GM21390 (cell line): Measurements from ENCODE around the gene KMT2B.

Source experiments
- ATAC-seq: cut with Tn5 transposase; IDR thresholded peaks from one replicate; pipeline ENCODE4 v1.9.1; 2021; ENCODE audit not compliant: unreplicated experiment

Gene KMT2B

DNA sequence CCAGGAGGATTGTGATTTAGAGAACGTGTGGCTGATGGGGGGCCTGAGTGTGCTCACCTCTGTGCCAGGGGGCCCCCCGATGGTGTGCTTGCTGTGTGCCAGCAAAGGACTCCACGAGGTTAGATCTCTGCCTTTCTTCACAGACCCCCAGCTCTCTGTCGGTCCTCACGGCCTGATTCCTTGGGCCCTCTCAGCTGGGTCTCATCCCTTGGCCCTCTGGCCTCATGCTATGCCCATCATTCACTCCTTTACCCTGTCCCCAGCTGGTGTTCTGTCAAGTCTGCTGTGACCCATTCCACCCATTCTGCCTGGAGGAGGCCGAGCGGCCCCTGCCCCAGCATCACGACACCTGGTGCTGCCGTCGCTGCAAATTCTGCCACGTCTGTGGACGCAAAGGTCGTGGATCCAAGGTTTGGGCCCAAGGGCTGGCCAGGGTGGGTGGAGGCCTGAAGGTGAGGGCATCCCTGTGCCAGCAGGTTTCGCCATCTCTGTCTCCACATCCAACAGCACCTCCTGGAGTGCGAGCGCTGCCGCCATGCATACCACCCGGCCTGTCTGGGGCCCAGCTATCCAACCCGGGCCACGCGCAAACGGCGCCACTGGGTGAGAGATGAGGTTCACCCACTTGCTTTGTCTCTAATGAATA lies 7.5 kb downstream of the KMT2B start:
- no peak for ATAC-seq

DNA sequence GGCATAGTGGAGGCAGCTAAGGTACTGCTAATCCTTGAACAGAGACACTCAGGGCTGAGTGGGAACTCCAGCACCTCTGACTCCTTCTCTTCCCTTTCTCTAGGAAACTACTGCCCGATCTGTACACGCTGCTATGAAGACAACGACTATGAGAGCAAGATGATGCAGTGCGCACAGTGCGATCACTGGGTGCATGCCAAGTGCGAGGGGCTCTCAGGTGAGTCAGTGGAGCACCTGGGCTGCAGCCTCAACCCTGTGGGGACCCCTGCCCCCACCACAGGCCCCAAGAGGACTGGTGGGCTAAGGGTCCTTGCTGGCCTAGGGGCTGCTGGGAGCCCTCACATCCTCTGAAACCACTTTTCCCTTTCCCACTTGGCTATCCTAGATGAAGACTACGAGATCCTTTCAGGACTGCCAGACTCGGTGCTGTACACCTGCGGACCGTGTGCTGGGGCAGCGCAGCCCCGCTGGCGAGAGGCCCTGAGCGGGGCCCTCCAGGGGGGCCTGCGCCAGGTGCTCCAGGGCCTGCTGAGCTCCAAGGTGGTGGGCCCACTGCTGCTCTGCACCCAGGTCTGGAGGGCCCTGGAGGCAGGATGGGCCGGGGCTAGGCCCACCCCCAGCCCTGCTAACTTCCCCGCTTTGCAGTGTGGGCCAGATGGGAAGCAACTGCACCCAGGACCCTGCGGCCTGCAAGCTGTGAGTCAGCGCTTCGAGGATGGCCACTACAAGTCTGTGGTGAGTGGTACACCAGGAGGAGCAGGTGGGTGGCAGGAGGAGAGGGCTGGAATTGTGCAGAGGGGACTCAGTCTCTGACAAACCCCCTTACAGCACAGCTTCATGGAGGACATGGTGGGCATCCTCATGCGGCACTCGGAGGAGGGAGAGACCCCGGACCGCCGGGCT lies 9.5 kb downstream of the KMT2B start:
- ATAC-seq, result no peak

DNA sequence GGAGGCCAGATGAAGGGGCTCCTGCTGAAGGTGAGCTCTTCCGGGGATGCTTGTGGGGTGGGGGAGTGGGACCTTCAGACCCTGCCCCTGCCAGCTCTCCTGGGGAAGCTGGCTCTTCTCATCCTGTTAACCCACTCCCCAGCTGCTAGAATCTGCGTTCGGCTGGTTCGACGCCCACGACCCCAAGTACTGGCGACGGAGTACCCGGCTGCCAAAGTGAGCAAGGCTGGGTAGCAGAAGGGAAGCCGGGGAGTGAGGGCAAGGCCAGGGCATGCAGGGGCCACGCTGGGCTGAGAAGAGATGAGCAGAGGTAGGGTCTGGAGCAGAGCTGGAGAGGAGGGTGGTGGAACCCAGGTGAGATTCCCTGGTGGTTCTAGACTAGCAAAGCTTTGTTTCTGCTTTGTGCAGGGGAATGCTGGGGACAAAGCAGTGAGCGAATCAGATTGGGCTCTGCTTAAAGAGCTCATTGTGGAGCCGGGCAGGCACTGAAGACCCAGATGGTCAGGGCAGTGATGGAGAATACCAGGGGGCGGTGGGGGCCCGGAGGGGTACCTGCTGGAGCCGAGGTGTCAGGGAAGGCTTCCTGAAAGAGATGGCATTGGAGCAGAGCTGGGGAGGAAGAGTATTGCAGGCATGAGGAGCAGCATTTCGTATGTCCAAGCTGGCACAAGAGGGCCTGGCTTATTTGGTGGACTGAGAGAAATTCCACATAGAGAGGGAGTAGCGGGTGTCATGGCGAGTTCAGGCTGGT lies 10.3 kb downstream of the KMT2B start:
- ATAC-seq, result no peak

DNA sequence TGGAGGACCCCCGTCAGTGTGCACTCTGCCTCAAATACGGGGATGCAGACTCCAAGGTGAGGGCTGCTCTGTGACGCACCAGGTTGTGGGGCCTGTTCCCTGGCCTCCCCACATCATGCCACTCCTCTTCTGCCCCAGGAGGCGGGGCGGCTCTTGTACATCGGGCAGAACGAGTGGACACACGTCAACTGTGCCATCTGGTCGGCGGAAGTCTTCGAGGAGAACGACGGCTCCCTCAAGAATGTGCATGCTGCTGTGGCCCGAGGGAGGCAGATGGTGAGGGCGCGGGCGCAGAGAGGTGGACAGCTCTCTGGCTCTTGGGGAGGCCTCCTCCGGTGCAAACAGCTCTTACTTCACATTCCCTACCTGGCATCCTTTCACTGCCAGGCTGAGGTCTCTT lies 11.2 kb downstream of the KMT2B start:
- ATAC-seq, result no peak

DNA sequence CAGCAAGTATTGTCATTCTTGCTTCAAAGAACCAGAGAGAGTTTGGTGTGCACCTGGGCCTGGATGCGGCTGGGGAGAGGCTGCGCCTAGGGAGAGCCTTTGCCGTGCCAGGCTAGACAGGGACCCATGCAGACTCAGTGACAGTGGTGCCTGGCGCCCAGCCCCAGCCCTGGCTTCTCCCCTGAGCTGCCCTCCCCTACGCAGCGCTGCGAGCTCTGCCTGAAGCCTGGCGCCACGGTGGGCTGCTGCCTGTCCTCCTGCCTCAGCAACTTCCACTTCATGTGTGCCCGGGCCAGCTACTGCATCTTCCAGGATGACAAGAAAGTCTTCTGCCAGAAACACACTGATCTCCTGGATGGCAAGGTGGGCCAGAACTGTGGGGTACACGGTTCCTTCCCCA lies 12.0 kb downstream of the KMT2B start:
- no peak for ATAC-seq

DNA sequence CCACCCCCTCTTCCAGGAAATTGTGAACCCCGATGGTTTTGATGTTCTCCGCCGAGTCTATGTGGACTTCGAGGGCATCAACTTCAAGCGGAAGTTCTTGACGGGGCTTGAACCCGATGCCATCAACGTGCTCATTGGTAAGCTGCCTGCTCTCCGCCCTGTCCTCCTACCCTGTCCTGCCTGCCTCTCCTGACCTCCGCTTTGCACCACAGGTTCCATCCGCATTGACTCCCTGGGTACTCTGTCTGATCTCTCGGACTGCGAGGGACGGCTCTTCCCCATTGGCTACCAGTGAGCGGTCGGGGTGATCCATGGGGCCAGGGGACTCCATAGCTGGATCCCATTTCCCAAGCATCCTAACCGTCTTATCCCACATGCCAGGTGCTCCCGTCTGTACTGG lies 12.5 kb downstream of the KMT2B start:
- ATAC-seq, result no peak

DNA sequence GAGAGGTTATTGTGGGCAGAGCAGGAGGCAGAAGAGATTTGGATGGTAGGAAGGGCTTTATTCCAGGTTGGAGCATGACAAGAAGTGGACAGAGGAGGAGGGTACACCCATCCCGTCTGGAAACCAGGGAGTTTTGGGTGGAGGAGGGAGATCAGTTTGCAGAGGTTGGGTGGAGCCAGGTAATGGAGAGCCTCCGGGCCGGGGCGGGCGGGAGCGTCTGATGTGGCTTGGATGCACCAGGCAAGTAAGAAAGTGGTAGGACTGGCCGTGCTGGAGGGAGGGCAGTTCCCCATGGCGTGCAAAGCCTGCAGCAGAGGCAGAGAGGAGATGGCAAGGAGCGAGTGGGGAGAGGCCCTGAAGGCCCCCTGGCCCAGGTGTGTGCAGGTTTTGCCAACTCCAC lies 13.6 kb downstream of the KMT2B start:
- ATAC-seq, result no peak

DNA sequence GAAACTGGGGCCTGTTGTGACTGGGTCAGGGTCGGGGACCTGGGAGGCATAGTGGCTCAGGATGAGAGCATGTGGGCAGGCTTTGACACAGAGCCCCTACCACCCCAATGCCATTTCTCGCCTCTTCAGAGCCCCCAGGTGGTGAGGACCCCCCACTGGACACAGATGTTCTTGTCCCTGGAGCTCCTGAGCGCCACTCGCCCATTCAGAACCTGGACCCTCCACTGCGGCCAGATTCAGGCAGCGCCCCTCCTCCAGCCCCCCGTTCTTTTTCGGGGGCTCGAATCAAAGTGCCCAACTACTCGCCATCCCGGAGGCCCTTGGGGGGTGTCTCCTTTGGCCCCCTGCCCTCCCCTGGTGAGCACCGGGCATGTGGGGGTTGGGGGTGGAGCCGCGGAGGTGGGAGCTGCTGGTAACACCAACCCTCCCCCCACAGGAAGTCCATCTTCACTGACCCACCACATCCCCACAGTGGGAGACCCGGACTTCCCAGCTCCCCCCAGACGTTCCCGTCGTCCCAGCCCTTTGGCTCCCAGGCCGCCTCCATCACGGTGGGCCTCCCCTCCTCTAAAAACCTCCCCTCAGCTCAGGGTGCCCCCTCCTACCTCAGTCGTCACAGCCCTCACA lies 14.1 kb downstream of the KMT2B start:
- ATAC-seq, result no peak

DNA sequence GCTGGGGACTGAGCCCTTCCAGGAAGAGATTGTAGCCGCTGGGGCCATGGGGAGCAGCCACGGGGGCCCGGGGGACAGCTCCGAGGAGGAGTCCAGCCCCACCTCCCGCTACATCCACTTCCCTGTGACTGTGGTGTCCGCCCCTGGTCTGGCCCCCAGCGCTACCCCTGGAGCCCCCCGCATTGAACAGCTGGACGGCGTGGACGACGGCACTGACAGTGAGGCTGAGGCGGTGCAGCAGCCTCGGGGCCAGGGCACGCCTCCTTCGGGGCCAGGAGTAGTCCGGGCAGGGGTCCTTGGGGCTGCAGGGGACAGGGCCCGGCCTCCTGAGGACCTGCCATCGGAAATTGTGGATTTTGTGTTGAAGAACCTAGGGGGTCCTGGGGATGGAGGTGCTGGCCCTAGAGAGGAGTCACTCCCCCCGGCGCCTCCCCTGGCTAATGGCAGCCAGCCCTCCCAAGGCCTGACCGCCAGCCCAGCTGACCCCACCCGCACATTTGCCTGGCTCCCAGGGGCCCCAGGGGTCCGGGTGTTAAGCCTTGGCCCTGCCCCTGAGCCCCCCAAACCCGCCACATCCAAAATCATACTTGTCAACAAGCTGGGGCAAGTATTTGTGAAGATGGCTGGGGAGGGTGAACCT lies 14.9 kb downstream of the KMT2B start:
- no peak for ATAC-seq

DNA sequence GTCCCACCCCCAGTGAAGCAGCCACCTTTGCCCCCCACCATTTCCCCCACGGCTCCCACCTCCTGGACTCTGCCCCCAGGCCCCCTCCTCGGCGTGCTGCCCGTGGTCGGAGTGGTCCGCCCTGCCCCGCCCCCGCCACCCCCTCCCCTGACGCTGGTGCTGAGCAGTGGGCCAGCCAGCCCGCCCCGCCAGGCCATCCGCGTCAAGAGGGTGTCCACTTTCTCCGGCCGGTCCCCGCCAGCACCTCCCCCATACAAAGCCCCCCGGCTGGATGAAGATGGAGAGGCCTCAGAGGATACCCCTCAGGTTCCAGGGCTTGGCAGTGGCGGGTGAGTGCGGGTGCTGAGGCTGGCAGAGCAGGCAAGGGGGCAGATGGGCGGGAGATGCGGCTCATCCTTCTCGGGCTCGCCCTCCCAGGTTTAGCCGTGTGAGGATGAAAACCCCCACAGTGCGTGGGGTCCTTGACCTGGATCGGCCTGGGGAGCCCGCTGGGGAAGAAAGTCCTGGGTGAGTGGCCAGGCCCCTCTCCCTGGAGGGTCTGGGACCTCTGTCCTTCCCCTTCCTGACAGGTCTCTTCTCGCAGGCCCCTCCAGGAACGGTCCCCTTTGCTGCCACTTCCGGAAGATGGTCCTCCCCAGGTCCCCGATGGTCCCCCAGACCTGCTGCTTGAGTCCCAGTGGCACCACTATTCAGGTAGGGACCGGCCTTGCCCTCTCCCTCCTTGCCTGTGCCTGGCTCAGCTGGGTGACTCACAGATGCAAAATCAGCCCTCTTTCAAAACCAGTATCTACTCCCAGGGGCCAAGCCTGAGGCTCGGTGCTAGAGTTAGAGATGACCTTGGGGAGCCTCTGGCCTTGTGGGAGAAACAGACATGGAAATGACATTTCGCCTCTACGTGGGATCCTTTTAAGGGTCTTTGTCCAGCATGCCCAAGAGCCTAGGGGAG lies 15.7 kb downstream of the KMT2B start:
- no peak for ATAC-seq

DNA sequence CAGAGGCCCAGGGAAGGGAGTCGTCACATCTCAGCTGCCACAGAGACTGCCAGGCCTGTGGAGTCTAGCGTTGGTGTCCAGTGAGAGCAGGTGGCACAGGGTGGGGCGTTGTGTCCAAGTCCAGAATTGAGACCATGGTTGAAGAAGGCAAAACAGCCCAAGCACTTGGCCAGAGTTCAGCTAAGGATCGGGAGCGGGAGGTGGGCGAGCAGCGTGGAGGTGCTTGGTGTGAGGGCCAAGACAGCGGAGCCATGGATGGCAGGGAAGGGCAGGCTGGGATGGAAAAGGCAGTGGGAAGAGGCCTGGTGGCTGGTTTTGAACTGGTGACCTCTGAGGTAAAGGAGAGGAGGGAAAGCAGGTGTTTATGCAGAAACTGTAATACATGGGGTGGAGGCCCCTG lies 16.5 kb downstream of the KMT2B start:
- no peak for ATAC-seq

DNA sequence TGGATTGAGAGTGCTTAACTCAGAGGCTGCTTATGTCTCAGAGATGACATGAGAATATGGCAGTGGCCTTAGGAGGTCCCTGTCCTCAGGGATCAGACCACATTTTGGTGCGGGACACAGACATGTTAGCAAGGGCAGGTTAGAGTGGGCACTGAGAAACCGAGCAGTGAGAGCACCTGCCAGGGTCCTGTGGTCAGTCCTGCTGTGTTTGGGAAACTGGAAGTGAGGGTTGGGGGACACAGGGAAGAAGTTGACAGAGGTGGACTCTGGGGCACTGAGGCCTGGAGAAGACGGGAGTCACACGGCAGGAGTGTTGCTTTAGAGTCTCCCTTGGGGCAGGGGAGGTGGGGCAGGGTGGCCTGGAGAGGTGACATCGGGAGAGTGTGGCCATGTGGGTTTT lies 17.1 kb downstream of the KMT2B start:
- no peak for ATAC-seq

DNA sequence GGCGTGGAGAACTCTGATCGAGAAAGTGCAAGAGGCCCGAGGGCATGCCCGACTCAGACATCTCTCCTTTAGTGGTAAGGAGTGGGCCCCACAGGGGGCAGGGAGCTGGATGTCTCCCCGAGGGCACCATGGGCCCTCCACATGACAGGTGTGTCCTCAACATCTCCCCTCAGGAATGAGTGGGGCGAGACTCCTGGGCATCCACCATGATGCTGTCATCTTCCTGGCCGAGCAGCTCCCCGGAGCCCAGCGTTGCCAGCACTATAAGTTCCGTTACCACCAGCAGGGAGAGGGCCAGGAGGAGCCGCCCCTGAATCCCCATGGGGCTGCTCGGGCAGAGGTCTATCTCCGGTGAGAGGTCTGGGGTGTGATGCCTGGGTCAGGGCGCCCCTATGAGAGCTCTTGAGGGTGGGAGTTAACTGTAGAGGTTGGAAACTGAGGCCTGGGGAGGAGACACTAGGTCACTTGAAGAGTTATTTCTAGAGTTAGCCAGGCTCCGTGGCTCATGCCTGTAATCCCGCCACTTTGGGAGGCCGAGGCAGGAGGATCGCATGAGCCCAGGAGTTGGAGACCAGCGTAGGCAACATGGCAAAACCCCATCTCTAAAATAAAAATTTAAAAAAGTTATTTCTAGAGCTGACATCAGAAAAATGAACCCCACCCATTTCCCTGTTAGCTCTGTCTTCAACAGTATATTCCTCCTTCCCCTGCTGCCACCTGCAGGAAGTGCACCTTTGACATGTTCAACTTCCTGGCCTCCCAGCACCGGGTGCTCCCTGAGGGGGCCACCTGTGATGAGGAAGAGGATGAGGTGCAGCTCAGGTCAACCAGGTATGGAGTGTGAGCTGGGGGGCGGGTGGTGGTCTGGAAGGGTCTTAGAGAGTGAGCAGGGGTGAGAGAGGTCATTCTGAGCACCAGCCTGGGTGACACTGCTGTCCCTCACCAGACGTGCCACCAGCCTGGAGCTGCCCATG lies 19.4 kb downstream of the KMT2B start:
- no peak for ATAC-seq

DNA sequence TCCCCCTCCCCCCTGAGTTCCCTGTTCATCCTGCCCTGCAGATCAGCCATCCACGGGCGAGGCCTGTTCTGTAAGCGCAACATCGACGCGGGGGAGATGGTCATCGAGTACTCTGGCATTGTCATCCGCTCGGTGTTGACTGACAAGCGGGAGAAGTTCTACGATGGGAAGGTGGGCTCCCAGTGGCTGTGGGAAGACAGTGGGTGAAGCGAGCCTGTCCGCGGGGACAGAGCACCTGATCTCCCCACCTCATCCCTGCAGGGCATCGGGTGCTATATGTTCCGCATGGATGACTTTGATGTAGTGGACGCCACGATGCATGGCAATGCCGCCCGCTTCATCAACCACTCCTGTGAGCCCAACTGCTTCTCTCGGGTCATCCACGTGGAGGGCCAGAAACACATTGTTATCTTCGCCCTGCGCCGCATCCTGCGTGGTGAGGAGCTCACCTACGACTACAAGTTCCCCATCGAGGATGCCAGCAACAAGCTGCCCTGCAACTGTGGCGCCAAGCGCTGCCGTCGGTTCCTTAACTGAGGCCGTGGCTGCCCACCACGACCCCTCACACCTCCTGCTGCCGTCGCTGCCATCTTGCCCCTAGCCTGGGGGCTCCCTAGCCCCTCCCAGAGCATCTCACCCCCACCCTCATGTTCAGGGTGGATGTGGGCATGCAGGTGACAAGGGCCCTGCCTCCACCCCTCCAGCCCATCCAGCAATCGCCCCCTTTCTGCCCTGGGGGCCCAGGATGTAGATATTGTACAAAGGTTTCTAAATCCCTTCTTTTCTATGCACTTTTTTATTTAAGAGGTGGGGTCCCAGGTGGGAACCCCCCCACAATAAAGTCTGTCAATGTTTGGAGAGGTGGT lies 20.5 kb downstream of the KMT2B start:
- ATAC-seq, result no peak

DNA sequence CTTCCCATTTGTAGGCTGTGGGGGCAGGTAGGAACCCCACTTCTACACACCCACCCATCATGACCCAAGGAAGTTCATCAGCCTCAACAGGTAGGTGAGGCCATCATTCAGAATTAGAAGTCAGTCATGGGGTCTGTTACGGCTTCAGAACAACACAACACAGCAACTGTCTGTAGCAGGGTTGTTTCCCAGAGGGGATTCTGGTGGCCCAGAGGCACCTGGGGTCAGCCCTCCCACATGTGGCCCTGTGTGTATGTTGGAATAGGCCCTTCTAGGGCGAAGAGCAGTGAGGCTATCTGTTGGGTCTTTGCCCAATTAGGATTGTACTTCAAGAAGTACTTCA lies 21.1 kb downstream of the KMT2B start:
- ATAC-seq, result no peak

DNA sequence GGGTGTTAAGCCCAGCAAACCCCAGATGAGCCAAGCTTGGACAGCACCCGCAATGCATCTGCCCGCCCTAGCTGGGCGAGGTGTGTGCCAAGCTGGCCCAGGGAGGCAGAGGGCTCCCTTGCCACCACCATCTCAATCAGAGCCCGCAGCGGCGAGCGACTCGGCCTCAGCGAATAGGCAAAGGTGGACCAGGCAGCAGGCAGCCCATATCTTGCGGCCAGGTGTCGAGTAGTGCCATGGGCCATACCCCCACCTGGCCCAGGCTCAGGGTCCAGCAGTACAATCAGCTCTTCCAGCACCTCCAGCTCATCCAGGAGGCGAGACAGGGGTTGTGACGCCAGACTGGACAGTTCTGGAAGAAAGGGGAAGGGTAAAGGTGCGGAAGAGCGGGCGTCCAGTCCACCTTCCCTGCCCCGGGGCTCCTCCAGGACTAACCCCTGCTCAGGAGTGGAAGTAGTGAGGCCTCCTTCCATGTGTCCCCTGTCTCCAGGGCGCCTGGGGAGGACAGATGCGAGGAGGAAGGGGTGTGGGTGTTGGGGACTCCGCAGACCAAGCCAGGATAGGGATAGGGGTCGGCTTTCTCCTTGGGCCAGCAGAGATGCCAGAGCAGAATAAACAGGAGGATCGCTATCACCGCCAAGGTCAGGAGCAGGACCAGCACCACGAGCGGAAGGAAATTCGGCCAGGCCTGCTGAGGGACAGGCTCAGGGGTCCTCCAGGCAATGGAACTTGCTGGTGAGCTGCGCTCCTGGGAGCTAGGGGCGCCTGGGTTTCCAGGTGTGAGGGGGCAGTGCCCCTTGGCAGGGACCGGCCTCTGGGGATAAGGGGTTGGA lies 21.7 kb downstream of the KMT2B start:
- no peak for ATAC-seq

DNA sequence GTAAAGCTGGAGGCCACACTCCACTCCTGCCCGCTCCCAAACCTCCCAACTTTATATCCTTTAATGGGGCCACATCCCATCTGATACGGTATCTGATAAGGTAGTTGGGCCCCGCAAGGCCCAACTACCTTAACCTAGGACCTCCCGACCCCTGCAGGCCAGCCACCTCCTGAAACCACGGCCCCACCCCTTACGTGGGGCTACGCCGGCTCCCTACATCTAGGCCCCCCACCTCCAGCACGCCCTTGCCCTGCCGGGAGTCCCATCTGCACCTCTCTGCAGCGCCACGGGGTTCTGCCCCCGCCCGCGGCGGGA lies 22.3 kb downstream of the KMT2B start:
- peak; percentile 18 for ATAC-seq
